HG02763 (cell line): ENCODE measurements around the gene NR3C1.

ENCODE experiments used
- ATAC-seq: cut with Tn5 transposase; IDR thresholded peaks from one replicate; pipeline ENCODE4 v1.9.1; 2021; ENCODE audit warnings: mild to moderate bottlenecking, moderate library complexity; ENCODE audit not compliant: unreplicated experiment

NR3C1 gene

DNA sequence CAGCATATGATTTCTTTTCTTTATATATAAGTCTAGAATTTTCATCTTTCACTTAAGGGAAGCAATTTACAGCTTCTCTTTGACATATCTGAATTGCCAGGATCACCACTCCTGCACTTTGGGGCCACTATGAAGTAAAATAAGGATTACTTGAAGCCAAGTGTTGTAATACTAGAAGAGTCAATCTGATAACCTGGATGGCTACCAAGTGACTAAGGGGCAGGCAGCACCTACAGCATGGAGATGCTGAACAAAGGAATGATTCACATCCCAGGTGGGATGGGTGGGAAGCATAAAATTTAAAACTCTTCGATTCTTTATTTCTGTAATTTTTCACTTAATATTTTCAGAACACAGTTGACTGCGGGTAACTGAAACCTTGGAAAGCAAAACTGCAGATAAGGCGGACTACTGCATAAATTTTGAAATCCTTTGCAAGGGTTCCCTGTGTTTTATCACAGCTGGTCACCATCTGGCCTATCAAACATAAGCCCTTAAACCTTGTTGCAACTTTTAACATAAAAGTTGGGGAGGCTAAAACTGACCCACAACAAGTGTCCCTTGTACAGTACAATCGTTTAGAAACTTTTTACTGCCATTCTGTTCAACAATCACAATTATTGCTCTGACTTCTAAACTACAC, 31.2 kb downstream of the NR3C1 start:
- no peak for ATAC-seq

DNA sequence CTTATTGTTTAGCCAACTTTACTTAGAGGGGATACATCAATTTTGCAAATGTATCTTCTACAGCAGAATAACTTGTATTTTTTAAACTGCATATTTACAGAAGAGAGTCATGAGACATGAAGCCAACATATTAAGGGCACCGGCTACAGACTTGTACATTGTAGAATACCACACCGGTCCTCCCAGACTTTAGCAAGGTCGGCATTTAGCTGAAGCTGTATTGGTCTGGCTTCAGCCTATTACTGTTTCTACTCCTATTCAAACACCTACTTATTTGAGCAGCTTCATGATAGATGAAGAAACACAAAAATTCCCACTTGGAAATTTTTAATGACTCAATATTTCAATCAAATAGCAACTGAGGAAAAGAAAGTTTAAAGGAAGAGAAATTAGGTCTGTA, 33.0 kb downstream of the NR3C1 start:
- ATAC-seq = no peak

DNA sequence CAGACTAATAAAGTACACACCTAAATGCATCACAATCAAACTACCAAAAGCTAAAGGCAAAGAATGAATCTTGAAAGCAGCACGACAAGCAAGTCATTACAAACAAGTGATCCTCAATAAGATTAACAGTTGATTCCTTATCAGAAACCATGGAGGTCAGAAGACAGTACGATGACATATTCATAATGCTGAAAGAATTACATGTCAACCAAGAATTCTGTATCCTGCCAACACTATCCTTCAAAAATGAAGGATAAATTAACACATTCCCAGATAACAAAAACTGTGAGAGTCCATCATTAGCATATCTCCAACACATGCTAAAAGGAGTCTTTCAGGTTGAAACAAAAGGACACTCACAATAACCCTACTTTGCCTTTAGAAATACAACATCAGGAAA, 39.4 kb downstream of the NR3C1 start:
- no peak for ATAC-seq

DNA sequence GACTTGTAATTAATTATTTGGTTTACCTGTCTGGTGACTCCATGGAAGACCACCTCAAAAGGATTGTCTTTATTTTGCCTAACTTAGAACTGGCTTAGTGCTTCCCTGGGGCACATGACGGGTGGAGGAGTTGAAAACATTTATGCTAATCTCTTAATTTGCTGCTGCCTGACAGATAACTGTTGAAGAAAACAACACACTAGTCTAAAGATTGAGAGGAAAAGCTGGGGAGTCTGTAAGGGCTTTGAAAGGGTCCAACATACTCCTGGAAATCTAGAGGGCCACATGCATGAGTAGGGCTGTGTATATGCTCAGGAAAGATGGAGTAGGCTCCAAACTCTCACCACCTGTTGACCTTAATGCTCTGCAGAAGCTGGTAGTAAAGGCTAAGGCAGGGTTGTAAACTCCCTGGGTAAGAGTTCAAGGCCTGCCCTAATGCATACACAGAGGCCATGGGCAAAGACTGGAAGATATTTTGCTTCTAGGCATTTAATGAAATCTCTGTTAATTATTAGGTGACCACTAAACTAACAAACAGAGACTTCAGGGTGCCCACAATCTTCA, 40.7 kb downstream of the NR3C1 start:
- no peak for ATAC-seq

DNA sequence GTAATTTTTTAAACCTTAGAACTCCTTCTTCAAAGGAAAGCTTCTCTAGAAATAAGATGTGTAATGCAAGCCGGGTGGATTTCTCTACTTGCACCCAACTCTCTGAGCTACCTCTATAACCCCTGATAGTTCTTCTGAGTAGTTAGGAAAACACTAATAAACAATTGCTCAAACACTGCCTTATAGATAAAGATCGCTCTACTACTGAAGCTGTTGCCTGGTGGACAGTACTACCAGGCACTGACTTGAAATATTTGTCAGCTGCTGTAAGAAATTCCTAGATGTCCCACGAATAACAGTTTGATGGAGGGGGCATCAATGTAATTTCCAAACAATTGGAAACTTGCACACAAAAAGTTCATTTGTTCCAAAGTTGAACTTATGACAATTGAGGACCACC, 42.0 kb downstream of the NR3C1 start:
- no peak for ATAC-seq

DNA sequence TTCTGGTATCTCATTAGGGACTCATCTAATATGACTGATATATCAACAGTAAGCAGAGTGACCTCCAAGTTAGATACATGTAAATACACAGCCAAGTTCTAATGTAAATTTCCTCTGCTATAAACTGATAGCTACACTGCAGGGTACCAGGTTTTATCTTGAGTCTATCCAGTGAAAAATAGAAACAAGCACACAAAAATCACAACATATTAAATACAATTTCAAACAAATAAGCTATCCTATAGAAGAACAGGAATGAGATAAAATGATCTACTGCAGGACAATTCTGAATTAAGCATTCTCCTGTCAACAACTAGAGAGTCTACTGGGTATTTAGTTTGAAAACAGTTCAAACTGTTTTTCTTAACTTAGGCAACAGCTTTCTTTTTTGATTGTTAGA, 42.7 kb downstream of the NR3C1 start:
- no peak for ATAC-seq

DNA sequence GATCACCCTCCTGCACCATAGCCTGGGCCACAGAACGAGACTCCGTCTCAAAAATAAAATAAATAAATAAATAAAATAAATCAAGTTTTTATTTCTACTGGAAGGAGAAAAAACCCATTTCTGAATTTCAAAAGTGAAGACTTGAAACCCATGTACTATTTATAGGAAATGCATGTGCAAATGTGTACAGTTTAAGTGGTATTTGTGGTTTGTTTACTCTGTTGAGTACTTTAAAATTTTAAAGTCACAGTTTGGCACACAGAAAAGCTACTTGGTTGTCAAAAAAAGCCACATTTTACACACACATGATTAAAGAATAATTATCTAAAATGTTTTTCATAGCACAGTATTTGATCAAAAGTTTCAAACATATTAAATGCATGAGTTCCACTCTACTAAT, 43.6 kb downstream of the NR3C1 start:
- no peak for ATAC-seq

DNA sequence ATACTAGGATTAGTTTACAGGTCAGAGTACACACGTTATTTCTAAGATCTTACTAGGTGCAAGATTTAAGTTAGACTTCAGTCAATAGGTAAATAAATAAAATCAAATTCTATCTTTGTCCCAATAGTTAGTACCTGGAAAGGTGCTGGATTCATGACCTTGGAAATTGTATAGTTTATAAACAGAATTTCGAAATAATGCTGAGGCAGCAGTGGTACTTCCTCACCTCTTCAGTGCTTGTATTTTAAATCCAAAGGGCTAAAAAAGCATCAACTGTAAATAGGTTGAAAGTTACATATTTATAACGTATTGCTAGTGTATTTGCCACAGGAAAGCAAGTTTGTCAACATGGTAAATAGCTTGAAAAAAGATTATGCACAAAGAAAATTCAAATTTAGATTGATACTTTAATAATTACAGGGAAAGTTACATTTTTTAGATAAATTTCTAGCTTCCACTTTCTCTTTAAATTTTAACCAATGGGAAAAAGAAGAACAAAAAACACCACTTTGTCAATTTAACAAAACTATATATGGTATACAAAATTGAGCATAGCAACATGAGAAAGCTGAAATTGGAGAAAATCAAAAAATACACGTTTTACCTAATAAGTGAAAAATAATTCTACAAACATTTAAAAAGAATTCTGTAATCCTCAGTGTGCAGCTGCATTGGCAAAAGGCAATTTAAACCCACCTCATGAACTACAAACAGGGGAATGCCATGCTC, 46.5 kb downstream of the NR3C1 start:
- no peak for ATAC-seq

DNA sequence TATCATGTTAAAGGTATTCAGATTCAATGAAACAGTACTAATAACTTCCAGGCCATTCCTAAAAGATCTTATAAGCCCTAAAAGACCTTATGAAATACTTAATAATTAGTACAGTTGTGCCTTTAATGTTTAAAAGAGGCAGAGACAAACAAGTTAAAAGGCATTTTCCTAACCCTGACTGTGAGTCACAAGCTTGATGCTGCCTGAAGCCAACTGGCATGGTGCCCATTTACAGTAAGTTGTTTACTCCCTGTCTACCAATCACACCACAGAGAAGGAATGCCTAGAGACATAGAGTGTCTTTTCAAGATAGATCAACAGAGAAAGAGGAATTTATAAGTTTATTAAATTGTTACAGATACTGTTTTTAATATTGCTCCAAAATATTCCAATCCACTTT, 47.8 kb downstream of the NR3C1 start:
- ATAC-seq = no peak

DNA sequence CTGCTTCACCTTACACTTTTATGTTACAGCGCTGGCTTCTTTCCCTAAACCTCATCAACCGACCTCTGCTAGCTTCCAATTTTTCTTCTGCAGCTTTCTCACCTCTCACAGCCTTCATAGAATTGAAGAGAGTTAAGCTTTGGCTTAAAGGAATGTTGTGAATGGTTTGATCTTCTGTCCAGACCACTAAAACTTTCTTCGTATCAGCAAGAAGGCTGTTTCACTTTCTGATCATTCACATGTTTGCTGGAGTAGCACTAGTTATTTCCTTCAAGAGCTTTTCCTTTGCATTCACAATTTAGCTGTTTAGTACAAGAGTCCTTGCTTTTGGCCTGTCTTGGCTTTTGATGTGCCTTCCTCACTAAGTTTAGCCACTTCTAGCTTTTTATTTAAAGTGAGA, 49.5 kb downstream of the NR3C1 start:
- no peak for ATAC-seq

DNA sequence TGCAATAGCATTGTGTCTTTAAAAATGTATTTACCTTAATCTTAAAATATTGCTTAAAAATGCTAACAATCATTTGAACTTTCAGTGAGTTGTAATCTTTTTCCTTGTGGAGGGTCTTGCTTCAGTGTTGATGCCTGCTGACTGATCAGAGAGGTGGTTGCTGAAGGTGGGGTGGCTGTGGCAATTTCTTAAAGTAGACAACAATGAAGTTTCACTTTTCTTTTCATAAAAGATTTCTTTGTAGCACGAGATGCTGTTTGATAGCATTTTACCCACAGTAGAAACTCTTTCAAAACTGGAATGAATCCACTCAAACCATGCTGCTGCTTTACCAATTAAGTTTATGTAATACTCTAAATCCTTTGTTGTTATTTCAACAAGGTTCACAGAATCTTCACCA, 50.8 kb downstream of the NR3C1 start:
- ATAC-seq = no peak

DNA sequence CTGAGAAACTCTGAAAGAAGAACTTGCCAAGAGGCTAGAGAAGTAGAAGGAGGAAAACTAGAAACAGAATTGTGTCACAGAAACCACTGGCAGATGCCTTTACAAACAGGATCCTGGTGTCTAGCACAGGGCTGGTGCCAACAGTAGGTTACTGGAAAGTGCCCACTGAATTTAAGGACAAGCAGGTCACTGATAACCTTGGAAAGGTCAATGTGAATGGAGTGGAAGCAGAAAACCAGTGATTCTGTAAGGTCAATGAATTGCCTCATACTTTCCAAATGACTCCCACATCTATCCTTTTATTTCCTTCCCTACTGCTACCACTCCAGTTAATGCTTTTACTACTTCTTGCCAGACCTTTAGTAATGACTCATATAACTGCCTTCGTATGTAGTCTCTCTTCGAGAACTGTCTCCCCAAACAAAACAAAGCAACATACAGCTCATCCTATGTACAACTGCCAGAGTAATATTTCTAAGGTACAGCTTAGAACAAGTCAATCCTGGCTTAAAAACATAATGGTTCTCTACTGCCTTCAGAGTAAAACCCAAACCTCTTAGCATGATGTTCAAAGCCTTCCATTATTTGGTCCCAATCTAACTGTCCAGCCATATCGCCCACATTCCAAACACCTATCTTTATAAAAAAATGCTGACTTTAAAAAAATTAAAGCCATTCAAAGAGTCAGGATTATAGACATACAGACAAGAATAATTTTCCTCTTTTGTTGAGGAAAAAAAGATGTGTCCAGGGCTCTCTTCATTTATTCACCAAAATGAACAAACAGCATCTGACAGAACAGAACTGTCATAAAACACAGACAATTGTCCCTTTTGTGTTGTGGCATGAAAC, 52.5 kb downstream of the NR3C1 start:
- ATAC-seq = no peak

DNA sequence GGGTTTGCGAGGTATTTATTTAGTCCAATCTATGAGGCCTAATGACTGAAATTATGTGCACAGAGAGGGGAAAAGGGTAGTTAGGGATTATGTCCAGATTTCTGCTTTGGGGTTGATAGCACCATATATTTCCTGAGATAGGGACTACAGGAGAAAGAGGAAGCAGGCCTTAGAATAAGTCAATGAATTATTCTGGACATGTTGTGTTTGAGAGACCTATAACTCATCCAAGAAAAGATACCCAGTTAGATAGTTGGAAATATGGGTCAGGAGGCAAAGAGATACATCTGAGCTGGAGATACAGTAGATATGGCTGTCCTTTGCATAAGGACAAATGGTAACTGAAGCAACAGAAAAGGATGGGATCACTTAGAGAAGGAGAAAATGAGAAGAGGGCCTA, 53.1 kb downstream of the NR3C1 start:
- no peak for ATAC-seq

DNA sequence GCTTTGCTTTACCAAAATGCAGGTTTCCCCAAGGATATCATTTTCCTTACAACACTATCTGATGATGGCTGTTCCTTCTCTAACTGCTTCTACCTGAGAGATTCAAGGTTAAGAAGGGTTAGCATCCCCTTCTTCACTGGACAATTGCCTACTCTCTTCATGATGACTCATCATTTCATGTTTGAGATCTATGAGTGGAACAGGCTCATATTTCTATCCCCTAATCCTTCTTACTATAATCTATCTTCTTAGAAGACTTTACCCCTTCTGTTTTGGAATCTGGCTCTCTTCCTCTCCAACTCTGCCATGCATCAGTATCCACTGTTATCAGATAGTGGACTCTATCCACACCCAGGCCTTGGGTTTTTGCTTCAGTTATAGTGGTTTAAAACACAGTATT, 54.3 kb downstream of the NR3C1 start:
- ATAC-seq = no peak

DNA sequence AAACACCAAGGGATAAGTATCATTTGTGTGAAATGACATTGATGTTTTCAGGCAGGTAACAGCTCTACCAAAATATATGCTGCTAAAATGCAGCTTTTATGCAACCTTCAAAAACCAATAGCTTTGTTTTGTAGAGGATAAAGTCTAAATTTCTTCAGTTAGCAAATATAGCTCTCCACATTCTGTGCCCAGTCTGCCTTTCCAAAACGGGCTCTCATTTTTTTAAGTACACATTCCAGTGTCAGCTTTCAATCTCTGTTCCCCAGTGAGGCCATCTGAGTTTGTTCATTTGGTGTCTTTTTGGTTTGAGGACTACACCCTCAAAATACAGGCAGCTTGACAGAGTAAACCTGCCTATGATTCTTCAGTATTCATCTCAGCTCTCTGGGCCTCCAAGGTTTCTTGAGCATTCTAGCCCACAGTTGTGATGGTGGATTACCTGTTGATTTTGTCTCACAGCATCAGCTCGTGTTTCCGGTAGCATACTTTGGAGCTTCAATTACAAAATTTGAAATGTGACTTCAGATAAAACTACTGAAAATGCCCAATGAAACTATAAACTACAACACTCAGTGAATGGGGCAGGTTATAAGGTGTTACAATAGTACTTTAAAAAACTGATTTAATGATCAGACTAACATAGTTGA, 55.7 kb downstream of the NR3C1 start:
- no peak for ATAC-seq

DNA sequence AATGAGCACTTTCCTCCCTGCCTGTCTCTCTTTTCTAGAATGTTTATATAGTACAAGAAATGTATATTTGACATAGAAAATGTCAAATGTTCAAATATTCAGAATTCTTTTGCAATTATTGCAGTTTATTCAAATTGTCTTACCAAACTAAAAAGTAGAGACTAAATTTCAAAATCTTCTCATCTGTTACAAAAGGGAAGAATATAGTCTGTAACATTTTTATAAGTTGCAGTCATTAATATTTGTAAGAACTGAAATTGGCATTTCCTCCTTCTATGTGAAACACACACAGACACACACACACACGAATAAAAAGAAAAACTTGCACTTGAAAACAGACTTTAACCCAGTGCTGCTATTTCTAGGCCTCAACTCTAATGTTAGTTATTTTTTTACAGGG, 56.4 kb downstream of the NR3C1 start:
- ATAC-seq = no peak

DNA sequence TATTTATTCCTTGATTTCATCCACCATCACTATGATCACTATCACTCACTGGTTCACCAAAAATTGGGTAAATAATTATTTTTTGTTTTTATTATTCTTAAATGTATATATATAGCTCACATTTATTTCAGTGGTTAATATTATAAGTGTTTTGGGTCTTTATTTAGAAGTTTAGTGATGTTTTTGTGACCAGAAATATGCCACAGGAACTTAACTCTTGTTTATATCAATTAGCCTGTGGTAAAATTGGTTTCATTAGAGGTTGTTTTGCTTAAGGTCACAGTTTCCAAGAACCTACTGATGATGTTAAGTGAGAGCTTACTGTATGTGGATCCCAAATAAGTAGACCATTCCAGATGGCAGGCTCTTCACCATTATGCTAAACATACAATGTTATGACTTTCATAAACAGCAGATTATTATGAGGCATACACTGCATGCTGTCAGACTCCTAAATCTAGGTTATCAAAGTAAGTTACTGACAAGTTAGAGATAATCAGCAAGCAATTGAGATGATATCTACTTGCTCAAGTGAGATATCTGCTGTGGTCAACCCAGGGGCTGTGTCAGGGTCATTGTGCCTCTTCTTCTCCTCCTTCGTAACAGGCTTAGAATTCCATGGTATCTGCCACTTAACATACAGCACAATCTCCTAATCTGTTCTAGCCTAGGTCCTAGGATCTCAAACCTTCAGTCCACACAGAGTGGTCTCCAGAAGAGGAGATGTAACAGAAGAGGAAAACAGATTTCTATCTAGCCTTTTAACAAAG, 57.6 kb downstream of the NR3C1 start:
- ATAC-seq = no peak

DNA sequence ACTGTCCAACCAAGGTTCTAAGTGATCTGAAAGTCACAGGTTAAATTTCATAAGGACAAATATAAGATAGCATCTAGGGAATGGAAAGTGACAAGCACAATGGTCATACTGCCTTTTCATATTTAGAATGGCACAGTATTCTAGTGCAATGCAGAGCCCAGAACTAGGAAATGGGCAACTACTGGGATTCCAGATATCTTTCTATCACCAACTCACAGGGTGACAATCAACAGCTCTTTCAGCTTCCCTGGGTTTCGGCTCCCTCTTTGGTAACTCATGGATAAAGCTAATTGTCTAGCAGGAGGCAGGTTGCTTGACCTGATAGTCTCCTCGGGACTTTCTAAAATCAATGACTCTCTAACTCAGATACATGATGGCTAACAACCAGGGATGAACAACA, 60.4 kb downstream of the NR3C1 start:
- no peak for ATAC-seq

DNA sequence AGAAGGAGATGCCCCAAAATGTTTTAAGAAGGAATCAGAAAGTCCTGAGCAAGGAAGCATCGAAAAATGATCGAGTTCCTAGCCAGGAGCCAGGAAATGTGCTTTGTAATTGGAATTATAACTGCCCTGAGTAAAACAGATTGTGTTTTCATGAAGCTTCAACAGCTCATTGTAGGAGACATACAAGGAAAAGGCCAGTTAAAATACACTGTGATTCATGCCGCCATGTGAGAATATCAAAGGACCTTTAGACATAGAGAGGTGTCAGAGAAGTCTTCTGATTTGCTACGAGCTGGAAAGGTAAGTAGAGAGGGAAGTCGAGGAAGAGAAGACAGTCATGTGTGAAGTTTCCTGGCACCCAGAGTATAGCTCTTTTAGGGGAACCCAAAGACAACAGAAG, 60.9 kb downstream of the NR3C1 start:
- no peak for ATAC-seq

DNA sequence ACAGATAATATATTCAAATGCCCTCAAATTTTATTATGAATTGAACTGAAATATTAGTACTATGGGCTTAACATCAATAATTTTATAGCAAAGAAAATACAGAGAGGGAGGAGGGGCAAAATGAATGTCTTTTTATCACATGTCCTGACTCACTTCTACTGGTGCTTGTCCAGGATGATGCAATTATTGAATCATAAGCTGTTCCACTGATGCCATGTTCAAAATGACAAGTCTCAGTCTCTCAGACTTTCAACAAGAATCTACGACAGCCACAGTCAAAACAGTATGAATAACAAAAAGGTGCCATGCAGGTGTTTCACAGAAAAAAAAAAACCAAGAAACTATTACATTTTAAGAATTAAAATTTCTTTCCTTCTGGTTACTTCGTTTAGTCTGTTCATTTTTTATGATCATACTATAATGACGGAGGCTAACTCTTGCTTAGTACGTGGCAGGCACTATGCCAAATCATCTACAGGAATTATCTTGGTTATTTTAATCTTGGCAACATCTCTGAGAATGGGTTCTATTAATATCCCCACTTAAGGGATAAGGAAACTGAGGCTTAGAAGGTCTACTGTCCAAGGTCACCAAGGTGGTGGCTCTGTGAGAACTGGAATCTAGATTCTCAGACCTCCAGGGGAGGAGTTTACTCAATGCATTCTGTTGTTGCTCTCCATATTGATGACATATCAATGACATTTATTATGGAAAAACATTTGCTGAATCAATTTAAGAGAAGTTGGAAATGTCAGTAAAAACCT, 61.5 kb downstream of the NR3C1 start:
- ATAC-seq = no peak
